K562 (cell line): Measurements from ENCODE around the gene PRAMEF12. TPM values are rescaled to one million over a fixed set of nuclear protein-coding genes. Genes with fewer than 3 reads are reported as not detected.

ENCODE experiments used
- GTF3C2 ChIP-seq: IDR thresholded peaks from 3 replicates; pipeline ENCODE4 v1.6.1; 2011; ENCODE audit warnings: borderline replicate concordance, mild to moderate bottlenecking, moderate library complexity; ENCODE audit not compliant: insufficient read length; ENCODE audit errors: extremely low read depth
- HNRNPK ChIP-seq: fragments of 200-400 bp; formaldehyde crosslinking; IDR thresholded peaks from one replicate; pipeline ENCODE4 v1.6.1; 2018; ENCODE audit warnings: mild to moderate bottlenecking, low read depth, low read length; ENCODE audit not compliant: poor library complexity, severe bottlenecking
- PTBP1 ChIP-seq: fragments of 200-400 bp; formaldehyde crosslinking; IDR thresholded peaks from 2 replicates; pipeline ENCODE4 v1.6.1; 2017; ENCODE audit warnings: low read depth, low read length
- SOX6 ChIP-seq: fragments of 450-650 bp; IDR thresholded peaks from 2 replicates; pipeline ENCODE4 v1.6.1; 2014; ENCODE audit warnings: mild to moderate bottlenecking
- TARDBP ChIP-seq: fragments of 450-650 bp; IDR thresholded peaks from 2 replicates; pipeline ENCODE4 v1.6.1; 2016
- TGIF2 ChIP-seq: sonication (generic); formaldehyde crosslinking; IDR thresholded peaks from 2 replicates; pipeline ENCODE4 v1.8.1; 2022; ENCODE audit warnings: mild to moderate bottlenecking, missing genetic modification reagents, moderate library complexity
- ZNF668 ChIP-seq: fragments of 250-450 bp; sonication (Bioruptor Pico); IDR thresholded peaks from 2 replicates; pipeline ENCODE4 v1.8.0; 2022; ENCODE audit warnings: mild to moderate bottlenecking, inconsistent platforms
- polyA plus RNA-seq, 8 experiments: library from polyadenylated mRNA; depleted of rRNA in 4 of 8; stranded (reverse) in 5 of 8; unstranded in 3 of 8; fragments of >200 nt; fragmentation: Nextera tagmentation in 2 of 8; fragmentation: Illumina TruSeq in 1 of 8; extraction: Ambion mirVana in 2 of 8; extraction: Trizol in 1 of 8; gene quantifications; 2 replicates each; pipeline versions ENCODE4 v1.2.1 to v1.2.3, GENCODE V29; 2011 to 2014; ENCODE audit warnings: inconsistent platforms in 1 of 8, missing spikeins in 1 of 8
- total RNA-seq, 7 experiments: library from RNA; depleted of rRNA in 6 of 7; stranded (reverse); fragments of >200 nt in 6 of 7; fragmentation: Illumina TruSeq in 2 of 7; extraction: Trizol in 2 of 7; gene quantifications; 2 replicates each; pipeline versions ENCODE4 v1.2.1 to v1.2.3, GENCODE V29; 2011 to 2021; ENCODE audit warnings: low replicate concordance in 1 of 7
- TF ChIP-seq, protein P1 (sequence below): sonication (generic); formaldehyde crosslinking; IDR thresholded peaks from 2 replicates; pipeline ENCODE4 v1.8.0; 2022; ENCODE audit warnings: mild to moderate bottlenecking, missing genetic modification reagents
- TF ChIP-seq, protein P2 (sequence below): fragments of 250-450 bp; sonication (Bioruptor Pico); IDR thresholded peaks from 2 replicates; pipeline ENCODE4 v1.5.0; 2020; ENCODE audit warnings: mild to moderate bottlenecking, borderline replicate concordance

PRAMEF12 gene
- total and polyA plus RNA-seq, 9 of the 15 experiments (the other 6 are each of a cell fraction or from before 2014, with no cell fraction given): not detected

DNA sequence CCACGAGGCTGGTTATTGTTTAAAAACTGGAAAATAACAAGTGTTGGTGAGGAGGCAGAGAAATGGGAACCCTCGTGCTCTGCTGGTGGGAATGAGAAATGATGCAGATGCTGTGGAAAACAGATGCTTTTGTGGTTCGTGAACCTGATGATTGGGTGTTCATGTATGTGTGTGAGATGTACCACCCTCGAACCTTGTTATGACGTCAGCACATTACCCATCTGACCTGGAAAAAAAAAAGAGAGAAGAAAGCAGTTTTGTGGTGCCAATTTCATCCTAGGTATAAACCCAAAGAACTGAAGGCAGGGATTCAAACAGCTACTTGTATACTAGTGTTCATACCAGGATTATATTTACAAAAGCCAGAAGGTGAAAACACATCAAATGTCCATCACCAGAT, 33.9 kb upstream of the PRAMEF12 start (continued):
- TF ChIP-seq, protein P1, sequence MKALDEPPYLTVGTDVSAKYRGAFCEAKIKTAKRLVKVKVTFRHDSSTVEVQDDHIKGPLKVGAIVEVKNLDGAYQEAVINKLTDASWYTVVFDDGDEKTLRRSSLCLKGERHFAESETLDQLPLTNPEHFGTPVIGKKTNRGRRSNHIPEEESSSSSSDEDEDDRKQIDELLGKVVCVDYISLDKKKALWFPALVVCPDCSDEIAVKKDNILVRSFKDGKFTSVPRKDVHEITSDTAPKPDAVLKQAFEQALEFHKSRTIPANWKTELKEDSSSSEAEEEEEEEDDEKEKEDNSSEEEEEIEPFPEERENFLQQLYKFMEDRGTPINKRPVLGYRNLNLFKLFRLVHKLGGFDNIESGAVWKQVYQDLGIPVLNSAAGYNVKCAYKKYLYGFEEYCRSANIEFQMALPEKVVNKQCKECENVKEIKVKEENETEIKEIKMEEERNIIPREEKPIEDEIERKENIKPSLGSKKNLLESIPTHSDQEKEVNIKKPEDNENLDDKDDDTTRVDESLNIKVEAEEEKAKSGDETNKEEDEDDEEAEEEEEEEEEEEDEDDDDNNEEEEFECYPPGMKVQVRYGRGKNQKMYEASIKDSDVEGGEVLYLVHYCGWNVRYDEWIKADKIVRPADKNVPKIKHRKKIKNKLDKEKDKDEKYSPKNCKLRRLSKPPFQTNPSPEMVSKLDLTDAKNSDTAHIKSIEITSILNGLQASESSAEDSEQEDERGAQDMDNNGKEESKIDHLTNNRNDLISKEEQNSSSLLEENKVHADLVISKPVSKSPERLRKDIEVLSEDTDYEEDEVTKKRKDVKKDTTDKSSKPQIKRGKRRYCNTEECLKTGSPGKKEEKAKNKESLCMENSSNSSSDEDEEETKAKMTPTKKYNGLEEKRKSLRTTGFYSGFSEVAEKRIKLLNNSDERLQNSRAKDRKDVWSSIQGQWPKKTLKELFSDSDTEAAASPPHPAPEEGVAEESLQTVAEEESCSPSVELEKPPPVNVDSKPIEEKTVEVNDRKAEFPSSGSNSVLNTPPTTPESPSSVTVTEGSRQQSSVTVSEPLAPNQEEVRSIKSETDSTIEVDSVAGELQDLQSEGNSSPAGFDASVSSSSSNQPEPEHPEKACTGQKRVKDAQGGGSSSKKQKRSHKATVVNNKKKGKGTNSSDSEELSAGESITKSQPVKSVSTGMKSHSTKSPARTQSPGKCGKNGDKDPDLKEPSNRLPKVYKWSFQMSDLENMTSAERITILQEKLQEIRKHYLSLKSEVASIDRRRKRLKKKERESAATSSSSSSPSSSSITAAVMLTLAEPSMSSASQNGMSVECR: no peak
- no peak for TF ChIP-seq TGIF2 (CRISPR knock-in tag)
- TF ChIP-seq PTBP1: no peak
- no peak for TF ChIP-seq GTF3C2
- TF ChIP-seq, protein P2, sequence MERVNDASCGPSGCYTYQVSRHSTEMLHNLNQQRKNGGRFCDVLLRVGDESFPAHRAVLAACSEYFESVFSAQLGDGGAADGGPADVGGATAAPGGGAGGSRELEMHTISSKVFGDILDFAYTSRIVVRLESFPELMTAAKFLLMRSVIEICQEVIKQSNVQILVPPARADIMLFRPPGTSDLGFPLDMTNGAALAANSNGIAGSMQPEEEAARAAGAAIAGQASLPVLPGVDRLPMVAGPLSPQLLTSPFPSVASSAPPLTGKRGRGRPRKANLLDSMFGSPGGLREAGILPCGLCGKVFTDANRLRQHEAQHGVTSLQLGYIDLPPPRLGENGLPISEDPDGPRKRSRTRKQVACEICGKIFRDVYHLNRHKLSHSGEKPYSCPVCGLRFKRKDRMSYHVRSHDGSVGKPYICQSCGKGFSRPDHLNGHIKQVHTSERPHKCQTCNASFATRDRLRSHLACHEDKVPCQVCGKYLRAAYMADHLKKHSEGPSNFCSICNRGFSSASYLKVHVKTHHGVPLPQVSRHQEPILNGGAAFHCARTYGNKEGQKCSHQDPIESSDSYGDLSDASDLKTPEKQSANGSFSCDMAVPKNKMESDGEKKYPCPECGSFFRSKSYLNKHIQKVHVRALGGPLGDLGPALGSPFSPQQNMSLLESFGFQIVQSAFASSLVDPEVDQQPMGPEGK (CRISPR knock-in tag): no peak
- TF ChIP-seq TARDBP: no peak
- TF ChIP-seq SOX6: no peak
- TF ChIP-seq ZNF668 (CRISPR knock-in tag): no peak
- TF ChIP-seq HNRNPK: no peak
